PC-3 (cell line): ENCODE measurements around the gene KIF15. TPM values are rescaled to one million over a fixed set of nuclear protein-coding genes. Genes with fewer than 3 reads are reported as not detected.

Source experiments
- ATAC-seq: fragments of 200-7000 bp; cut with Tn5 transposase; 2 replicates; pipeline ENCODE4 v1.9.1; 2020; ENCODE audit warnings: mild to moderate bottlenecking, moderate library complexity
- BruUV-seq: library from RNA; stranded (reverse); fragments of 400-500 nt; replicated peaks from 2 replicates; lab custom pipeline; 2021; lab: Mats Ljungman, UMichigan
- CTCF ChIA-PET: fragments of 300-600 bp; sonication (Branson Sonifier 250); formaldehyde crosslinking; loops from one replicate; lab custom pipeline; 2022; ENCODE audit warnings: antibody characterized with exemption; lab: Charles Lee
- POLR2A ChIA-PET: fragments of 300-600 bp; sonication (Branson Sonifier 250); formaldehyde crosslinking; loops from one replicate; lab custom pipeline; 2022; ENCODE audit warnings: antibody characterized with exemption; ENCODE audit not compliant: unreplicated experiment; lab: Charles Lee
- DNase-seq: peaks from one replicate; pipeline ENCODE4 v3.0.0-alpha.2; 2015
- H2AFZ ChIP-seq: fragments of 300-600 bp; sonication (generic); 2 replicates; pipeline ENCODE4 v1.6.0; 2016; ENCODE audit warnings: antibody characterized with exemption, low read length
- H3F3A ChIP-seq: fragments of 300-600 bp; sonication (generic); one replicate; pipeline ENCODE4 v1.6.0; 2017; ENCODE audit warnings: antibody characterized with exemption, low read length, control low read depth, mild to moderate bottlenecking; ENCODE audit not compliant: unreplicated experiment
- H3K27ac ChIP-seq: fragments of 300-600 bp; sonication (generic); 2 replicates; pipeline ENCODE4 v1.5.1; 2016; ENCODE audit warnings: mild to moderate bottlenecking, low read length
- H3K27me3 ChIP-seq: fragments of 300-600 bp; sonication (generic); 2 replicates; pipeline ENCODE4 v1.6.1; 2016; ENCODE audit warnings: low read length, mixed read lengths
- H3K36me3 ChIP-seq: fragments of 300-600 bp; sonication (generic); 2 replicates; pipeline ENCODE4 v1.6.1; 2016; ENCODE audit warnings: low read depth, mixed run types, low read length, mixed read lengths
- H3K4me1 ChIP-seq: fragments of 300-600 bp; sonication (generic); 2 replicates; pipeline ENCODE4 v1.5.1; 2016; ENCODE audit warnings: low read length; ENCODE audit not compliant: insufficient read depth
- H3K4me2 ChIP-seq: fragments of 300-600 bp; sonication (generic); 2 replicates; pipeline ENCODE4 v1.6.0; 2016; ENCODE audit warnings: low read length
- H3K4me3 ChIP-seq: fragments of 300-600 bp; sonication (generic); 2 replicates; pipeline ENCODE4 v1.5.1; 2016; ENCODE audit warnings: mild to moderate bottlenecking, low read length, mixed read lengths
- H3K79me2 ChIP-seq: fragments of 300-600 bp; sonication (generic); 2 replicates; pipeline ENCODE4 v1.6.1; 2017; ENCODE audit warnings: low read length, mixed read lengths
- H3K9ac ChIP-seq: fragments of 300-600 bp; sonication (generic); 2 replicates; pipeline ENCODE4 v1.6.0; 2016; ENCODE audit warnings: mild to moderate bottlenecking, low read length
- H3K9me2 ChIP-seq: fragments of 300-600 bp; sonication (generic); replicated peaks from 2 replicates; pipeline ENCODE4 v1.6.1; 2016; ENCODE audit warnings: mixed run types, low read length, mixed read lengths
- H3K9me3 ChIP-seq: fragments of 300-600 bp; sonication (generic); 2 replicates; pipeline ENCODE4 v1.6.1; 2016; ENCODE audit warnings: low read length, mixed read lengths
- H4K20me1 ChIP-seq: fragments of 300-600 bp; sonication (generic); 2 replicates; pipeline ENCODE4 v1.6.1; 2016; ENCODE audit warnings: low read length, mixed read lengths
- EZH2 ChIP-seq: fragments of 300-600 bp; sonication (generic); IDR thresholded peaks from one replicate; pipeline ENCODE4 v1.6.1; 2017; ENCODE audit warnings: antibody characterized with exemption, mild to moderate bottlenecking, low read length; ENCODE audit not compliant: unreplicated experiment
- EZH2phosphoT487 ChIP-seq: fragments of 300-600 bp; sonication (generic); IDR thresholded peaks from 2 replicates; pipeline ENCODE4 v1.6.1; 2018; ENCODE audit warnings: mild to moderate bottlenecking, antibody characterized with exemption, low read length, borderline replicate concordance
- intact Hi-C: fragments of 100-400 bp; cut with micrococcal nuclease; formaldehyde crosslinking; loops from 2 replicates; pipeline ENCODE4 v1.9.0; 2023
- total RNA-seq: library from RNA; depleted of rRNA; stranded (reverse); fragments of >200 nt; gene quantifications from 2 replicates; pipeline ENCODE4 v1.2.3, GENCODE V29; 2014
- TF ChIP-seq, protein P1 (sequence below): fragments of 300-600 bp; sonication (generic); conservative IDR thresholded peaks from 2 replicates; pipeline ENCODE4 v1.5.1; 2017; ENCODE audit warnings: antibody characterized with exemption, low read depth, mild to moderate bottlenecking, low read length

Gene KIF15
- total RNA-seq, 1 experiment from 2014 or later: 19.1 TPM

DNA sequence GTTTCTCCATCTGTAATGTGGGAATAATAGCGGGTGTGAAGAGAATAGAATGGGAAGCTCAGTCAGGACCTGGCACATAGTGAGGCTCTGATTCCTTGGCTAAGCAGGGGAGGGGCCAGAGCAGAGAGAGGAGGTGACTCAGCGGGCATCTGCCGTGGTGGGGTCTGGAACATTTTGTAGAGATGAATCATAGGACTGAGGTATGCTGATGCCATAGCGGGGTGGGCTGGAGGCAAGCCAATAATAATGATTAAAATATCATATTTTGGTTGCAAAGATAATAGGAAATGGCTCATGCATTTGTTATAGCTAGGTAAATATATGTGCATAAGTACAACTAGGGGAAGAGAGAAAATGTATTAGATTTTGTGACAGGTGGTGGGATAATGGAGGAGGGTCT lies 124.0 kb downstream of the KIF15 start:
- Histone ChIP-seq H3K9me3 (no peaks in the 10 kb centered on the region), H3K9ac (peak overlapping the region; percentile 75), H3K79me2 (no peaks in the 10 kb centered on the region), H3K4me3 (no peak overlapping the region), H3K27ac (peak overlapping the region; percentile 97), H3K4me2 (peak overlapping the region; percentile 73), H3F3A (no peaks in the 10 kb centered on the region), H3K9me2 (no peaks in the 10 kb centered on the region), H2AFZ (no peak overlapping the region), H4K20me1 (no peaks in the 10 kb centered on the region), H3K36me3 (no peaks in the 10 kb centered on the region), H3K27me3 (no peaks in the 10 kb centered on the region), H3K4me1 (peaks cover 49% of the 10 kb centered on the region)
- ChIA-PET POLR2A (interaction anchor here (0.5 kb wide), 1 partner anchor 14 kb away, joined by 7 read pairs; no protein-coding TSS in a partner anchor), CTCF (interaction anchor here (0.9 to 1.3 kb wide), 2 partner anchors 29 to 108 kb away, joined by 3 to 4 read pairs; no protein-coding TSS in a partner anchor)
- BruUV-seq: no TSS peak
- DNase-seq (peak; percentile 99), ATAC-seq (peak; percentile 58)
- TF ChIP-seq EZH2phosphoT487 (no peak), EZH2 (no peak)
- TF ChIP-seq, protein P1, sequence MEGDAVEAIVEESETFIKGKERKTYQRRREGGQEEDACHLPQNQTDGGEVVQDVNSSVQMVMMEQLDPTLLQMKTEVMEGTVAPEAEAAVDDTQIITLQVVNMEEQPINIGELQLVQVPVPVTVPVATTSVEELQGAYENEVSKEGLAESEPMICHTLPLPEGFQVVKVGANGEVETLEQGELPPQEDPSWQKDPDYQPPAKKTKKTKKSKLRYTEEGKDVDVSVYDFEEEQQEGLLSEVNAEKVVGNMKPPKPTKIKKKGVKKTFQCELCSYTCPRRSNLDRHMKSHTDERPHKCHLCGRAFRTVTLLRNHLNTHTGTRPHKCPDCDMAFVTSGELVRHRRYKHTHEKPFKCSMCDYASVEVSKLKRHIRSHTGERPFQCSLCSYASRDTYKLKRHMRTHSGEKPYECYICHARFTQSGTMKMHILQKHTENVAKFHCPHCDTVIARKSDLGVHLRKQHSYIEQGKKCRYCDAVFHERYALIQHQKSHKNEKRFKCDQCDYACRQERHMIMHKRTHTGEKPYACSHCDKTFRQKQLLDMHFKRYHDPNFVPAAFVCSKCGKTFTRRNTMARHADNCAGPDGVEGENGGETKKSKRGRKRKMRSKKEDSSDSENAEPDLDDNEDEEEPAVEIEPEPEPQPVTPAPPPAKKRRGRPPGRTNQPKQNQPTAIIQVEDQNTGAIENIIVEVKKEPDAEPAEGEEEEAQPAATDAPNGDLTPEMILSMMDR: no peak
- intact Hi-C loops: loop anchor here (1.0 to 10.0 kb wide), 2 partner anchors 29 to 241 kb away; partner anchors contain the start of gene ZNF35

DNA sequence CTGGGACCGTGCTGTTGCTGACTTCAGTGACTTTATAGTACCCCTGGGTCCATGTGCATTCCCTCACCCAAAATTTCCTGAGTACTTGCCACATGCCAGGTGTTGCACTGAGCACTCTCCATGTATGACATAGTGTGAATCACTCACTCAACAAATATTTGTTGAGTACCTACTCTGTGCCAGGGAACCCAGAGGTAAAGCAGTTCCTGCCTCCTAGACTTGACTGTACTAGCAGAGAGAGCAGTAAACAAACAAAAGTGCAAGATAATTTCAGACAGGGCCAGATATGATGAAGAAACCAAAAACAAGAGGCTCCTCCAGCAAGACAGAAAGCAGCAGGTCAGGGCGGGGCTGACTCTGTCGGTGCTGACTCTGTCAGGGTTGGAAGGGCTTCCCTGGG lies 125.0 kb downstream of the KIF15 start:
- peak overlapping the region; percentile 73 for H3K9ac ChIP-seq
- intact Hi-C loops: loop anchor here (1.0 to 10.0 kb wide), 2 partner anchors 28 to 242 kb away; partner anchors contain the start of gene ZNF35
- no peaks in the 10 kb centered on the region for H3K36me3 ChIP-seq
- no TSS peak for BruUV-seq
- H3K27ac ChIP-seq: peak overlapping the region; percentile 96
- H3K9me2 ChIP-seq: no peaks in the 10 kb centered on the region
- H3K4me3 ChIP-seq: peak overlapping the region; percentile 24; the same call in 1 of the 2 replicates
- H3K4me1 ChIP-seq: peaks cover 49% of the 10 kb centered on the region
- H3K9me3 ChIP-seq: no peaks in the 10 kb centered on the region
- peak overlapping the region; percentile 73 for H3K4me2 ChIP-seq
- DNase-seq (peak; percentile 99), ATAC-seq (peak; percentile 76)
- H3K79me2 ChIP-seq: no peaks in the 10 kb centered on the region
- no peaks in the 10 kb centered on the region for H4K20me1 ChIP-seq
- POLR2A ChIA-PET: interaction anchor here (0.6 kb wide), 2 partner anchors 228 to 1265 kb away, joined by 3 read pairs; partner anchors contain the start of gene ANO10
- no peaks in the 10 kb centered on the region for H3F3A ChIP-seq
- 0 out of 2 replicates have a peak overlapping the region, but pooled peaks have one; percentile 37 for H2AFZ ChIP-seq
- CTCF ChIA-PET: no interaction called here
- no peaks in the 10 kb centered on the region for H3K27me3 ChIP-seq
- no peak for TF ChIP-seq EZH2phosphoT487
- TF ChIP-seq EZH2: no peak
- TF ChIP-seq, protein P1: no peak

DNA sequence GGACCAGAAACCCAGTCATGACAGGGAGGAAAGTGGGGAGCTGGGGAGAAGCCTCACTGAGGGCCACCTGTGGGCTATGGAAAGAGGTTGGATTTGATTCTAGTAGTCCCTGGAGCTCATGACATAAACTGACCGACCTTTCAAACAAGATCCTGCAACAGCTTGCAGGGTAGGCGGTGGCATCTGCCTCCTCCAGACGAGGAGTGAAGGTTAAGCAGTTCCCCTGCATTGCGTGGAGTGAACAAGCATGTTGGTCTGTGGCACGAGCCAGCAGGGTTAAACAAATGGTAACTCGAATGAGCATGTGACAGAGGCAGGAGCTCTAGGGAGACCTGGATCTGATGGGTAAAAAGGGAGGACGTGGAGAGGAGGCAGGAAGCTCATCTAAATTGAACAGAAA lies 125.5 kb downstream of the KIF15 start:
- TF ChIP-seq EZH2phosphoT487: no peak
- TF ChIP-seq EZH2: no peak
- TF ChIP-seq, protein P1: no peak

More for the DNA sequence above, 125.5 kb downstream of the KIF15 start:
- Histone ChIP-seq H3F3A (no peaks in the 10 kb centered on the region), H3K4me2 (peak overlapping the region; percentile 73), H3K27ac (peak overlapping the region; percentile 96), H3K4me1 (peaks cover 49% of the 10 kb centered on the region), H3K9me3 (no peaks in the 10 kb centered on the region), H3K79me2 (no peaks in the 10 kb centered on the region), H3K9ac (peak overlapping the region; percentile 73), H3K4me3 (peak overlapping the region; percentile 24; the same call in 1 of the 2 replicates), H2AFZ (0 out of 2 replicates have a peak overlapping the region, but pooled peaks have one; percentile 37), H3K9me2 (no peaks in the 10 kb centered on the region), H3K27me3 (no peaks in the 10 kb centered on the region), H3K36me3 (no peaks in the 10 kb centered on the region), H4K20me1 (no peaks in the 10 kb centered on the region)
- ChIA-PET POLR2A (interaction anchor here (0.6 kb wide), 3 partner anchors 34 to 1265 kb away, joined by 3 read pairs; partner anchors contain the start of gene ANO10), CTCF (interaction anchor here (0.6 kb wide), 1 partner anchor 106 kb away, joined by 3 read pairs; no protein-coding TSS in a partner anchor)
- ATAC-seq: no peak
- DNase-seq: no peak
- no TSS peak for BruUV-seq
- intact Hi-C loops: loop anchor here (10.0 kb wide), 1 partner anchor 242 kb away; the partner anchor contains the start of gene ZNF35
